ENCODE data around the gene TMEM270. TPM values are rescaled to one million over a fixed set of nuclear protein-coding genes. Genes with fewer than 3 reads are reported as not detected.

The TMEM270 gene
- total and polyA plus RNA-seq, 2 of the 8 experiments (the other 6 are each of a cell fraction or from before 2014, with no cell fraction given), result 0.26 TPM; not detected in 1

DNA sequence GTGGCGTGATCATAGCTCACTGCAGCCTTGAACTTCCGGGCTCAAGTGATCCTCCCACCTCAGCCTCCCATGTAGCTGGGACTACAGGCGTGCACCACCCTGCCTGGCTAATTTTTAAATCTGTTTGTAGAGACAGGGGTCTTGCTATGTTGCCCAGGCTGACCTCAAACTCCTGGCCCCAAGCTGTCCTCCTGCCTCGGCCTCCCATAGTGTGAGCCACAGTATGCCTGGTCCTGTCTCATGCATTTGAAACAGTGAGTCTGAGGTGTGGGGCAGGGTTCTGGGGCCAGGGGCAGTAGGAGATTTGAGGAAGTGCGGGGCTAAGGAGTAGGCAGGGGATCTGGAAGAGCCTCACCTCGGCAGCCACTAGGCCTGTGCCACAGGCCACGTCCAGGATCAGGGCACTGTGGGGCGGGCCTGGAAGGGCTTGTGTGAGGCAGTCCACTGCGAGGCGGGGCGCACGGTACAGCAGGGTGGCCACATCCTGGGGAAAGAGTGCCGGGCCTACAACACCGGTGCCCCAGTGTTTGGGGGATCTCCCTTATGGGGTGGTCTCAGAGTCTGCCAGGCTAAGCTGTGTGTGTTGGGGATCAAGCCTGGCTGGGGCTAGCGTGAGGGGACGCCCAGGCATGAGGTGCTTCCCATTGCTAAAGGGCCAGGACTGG is 20.1 kb upstream of the TMEM270 start (continued):
- TF ChIP-seq, protein P1, sequence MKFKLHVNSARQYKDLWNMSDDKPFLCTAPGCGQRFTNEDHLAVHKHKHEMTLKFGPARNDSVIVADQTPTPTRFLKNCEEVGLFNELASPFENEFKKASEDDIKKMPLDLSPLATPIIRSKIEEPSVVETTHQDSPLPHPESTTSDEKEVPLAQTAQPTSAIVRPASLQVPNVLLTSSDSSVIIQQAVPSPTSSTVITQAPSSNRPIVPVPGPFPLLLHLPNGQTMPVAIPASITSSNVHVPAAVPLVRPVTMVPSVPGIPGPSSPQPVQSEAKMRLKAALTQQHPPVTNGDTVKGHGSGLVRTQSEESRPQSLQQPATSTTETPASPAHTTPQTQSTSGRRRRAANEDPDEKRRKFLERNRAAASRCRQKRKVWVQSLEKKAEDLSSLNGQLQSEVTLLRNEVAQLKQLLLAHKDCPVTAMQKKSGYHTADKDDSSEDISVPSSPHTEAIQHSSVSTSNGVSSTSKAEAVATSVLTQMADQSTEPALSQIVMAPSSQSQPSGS (IDR thresholded peaks at IDR 0.05; ENCODE audit: low read length), result no peak
- no peak for TF ChIP-seq JUND (IDR thresholded peaks at IDR 0.05; ENCODE audit: low read length)
- TF ChIP-seq, protein P2, sequence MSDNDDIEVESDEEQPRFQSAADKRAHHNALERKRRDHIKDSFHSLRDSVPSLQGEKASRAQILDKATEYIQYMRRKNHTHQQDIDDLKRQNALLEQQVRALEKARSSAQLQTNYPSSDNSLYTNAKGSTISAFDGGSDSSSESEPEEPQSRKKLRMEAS (IDR thresholded peaks at IDR 0.05), result no peak
- TF ChIP-seq CHD7 (IDR thresholded peaks at IDR 0.05; ENCODE audit: insufficient replicate concordance, low read length), result no peak
- no peak for TF ChIP-seq ATF3 (IDR thresholded peaks at IDR 0.05; ENCODE audit: insufficient read depth, low read depth, low read length)
- no peak for TF ChIP-seq PHF8 (conservative IDR thresholded peaks at IDR 0.05; ENCODE audit: low read depth, low read length)
